Mesenteric fat pad (tissue), 1 donor: ENCODE data around the gene SPECC1L. TPM values are rescaled to one million over a fixed set of nuclear protein-coding genes. Genes with fewer than 3 reads are reported as not detected.

Source experiments
- DNase-seq: peaks from one replicate; pipeline ENCODE4 v3.0.0-alpha.2; 2020; ENCODE audit warnings: low spot score
- total RNA-seq: library from RNA; stranded (reverse); fragmentation: NEBNext Ultra II Directional; extraction: Animal tissue kit (Norgen Biotek cat#: 25700); gene quantifications from one replicate; pipeline ENCODE4 v1.2.1, GENCODE V29; 2021
- donor health status: DM: yes; HTN: yes; CAD: no.

SPECC1L gene
- total RNA-seq, 1 donor from 2014 or later: 69.2 TPM

GRCh38 chr22:24319451-24319850, 48.8 kb downstream of the SPECC1L start:
- DNase-seq: no peak

- no peak for DNase-seq
Measured at GRCh38 chr22:24321999-24322398, 51.4 kb downstream of the SPECC1L start.

DNA sequence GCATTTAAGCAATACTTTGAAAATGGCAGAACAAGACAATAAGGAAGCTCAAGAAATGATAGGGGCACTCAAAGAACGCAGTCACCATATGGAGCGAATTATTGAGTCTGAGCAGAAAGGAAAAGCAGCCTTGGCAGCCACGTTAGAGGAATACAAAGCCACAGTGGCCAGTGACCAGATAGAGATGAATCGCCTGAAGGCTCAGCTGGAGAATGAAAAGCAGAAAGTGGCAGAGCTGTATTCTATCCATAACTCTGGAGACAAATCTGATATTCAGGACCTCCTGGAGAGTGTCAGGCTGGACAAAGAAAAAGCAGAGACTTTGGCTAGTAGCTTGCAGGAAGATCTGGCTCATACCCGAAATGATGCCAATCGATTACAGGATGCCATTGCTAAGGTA, 51.9 kb downstream of the SPECC1L start:
- no peak for DNase-seq

DNA sequence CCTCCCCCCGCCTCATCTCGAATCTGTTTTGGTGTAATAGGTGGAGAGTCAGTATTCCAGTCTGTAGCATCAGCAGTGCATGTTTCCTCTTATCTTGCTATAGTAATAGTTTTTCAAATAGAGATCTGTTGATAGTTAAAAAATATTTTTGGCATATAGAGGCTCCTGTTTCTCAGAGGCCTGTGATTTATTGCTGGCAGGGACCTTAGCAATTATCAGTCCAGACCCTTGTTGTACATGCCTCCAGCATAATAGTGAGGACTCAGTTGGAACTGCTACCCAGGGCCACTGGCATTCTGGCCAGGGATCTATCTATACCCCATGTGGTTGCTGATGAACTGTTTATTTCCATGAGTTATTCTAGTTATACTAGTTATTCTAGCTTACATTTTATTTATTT, 52.6 kb downstream of the SPECC1L start:
- no peak for DNase-seq

GRCh38 chr22:24323695-24324094, 53.1 kb downstream of the SPECC1L start:
- no peak for DNase-seq

DNA sequence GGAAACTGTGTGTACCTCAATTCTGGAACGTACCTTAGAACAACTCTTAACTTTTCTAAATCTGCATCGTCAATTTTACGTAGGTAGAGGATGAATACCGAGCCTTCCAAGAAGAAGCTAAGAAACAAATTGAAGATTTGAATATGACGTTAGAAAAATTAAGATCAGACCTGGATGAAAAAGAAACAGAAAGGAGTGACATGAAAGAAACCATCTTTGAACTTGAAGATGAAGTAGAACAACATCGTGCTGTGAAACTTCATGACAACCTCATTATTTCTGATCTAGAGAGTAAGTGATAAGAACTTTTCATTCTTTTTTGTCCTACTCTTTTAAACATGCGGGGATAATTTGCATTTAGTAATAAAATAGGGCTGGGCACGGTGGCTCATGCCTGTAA, 53.5 kb downstream of the SPECC1L start:
- no peak for DNase-seq

- no peak for DNase-seq
Measured at GRCh38 chr22:24325105-24325757, 54.6 kb downstream of the SPECC1L start.

DNA sequence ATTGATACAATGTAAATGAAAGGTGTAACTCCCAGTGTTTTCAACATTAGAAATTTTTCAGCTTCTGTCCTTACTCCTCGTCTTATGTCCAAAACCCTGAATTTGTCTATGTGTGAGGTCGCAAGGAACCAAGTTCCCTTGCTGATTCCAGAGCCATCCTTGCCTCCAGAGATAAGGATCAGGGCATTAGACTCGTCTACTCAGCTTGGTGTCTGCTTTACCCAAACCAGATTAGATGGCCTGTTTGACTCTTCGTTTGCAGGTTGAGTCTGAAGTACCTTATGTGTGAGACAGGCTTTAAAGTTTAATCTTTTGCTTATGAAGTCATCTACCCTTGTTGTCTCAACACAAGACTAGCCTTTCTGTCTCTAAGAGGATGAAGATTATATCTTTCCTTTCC, 55.6 kb downstream of the SPECC1L start:
- DNase-seq: no peak

- DNase-seq: no peak
Measured at GRCh38 chr22:24327832-24328231, 57.2 kb downstream of the SPECC1L start.

GRCh38 chr22:24329453-24329852, 58.8 kb downstream of the SPECC1L start:
- DNase-seq: no peak

DNA sequence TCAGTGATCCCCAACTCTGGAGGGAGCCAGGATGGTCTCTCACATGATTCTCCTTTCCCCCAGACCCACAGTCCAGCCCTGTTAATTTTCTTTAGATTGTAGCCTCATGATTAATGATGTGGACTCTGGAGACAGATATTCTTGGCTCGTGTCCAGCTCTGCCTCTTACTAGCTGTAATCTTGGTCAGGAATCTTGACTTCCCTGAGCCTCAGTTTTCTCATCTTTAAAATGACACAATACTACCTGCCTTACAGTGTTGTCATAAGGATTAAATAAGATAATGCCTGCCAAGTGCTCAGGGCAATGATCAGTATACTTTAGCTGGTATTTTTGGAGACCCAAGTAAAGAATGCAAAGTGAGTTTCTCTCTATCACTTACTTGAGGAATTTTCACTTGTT, 60.0 kb downstream of the SPECC1L start:
- no peak for DNase-seq

DNA sequence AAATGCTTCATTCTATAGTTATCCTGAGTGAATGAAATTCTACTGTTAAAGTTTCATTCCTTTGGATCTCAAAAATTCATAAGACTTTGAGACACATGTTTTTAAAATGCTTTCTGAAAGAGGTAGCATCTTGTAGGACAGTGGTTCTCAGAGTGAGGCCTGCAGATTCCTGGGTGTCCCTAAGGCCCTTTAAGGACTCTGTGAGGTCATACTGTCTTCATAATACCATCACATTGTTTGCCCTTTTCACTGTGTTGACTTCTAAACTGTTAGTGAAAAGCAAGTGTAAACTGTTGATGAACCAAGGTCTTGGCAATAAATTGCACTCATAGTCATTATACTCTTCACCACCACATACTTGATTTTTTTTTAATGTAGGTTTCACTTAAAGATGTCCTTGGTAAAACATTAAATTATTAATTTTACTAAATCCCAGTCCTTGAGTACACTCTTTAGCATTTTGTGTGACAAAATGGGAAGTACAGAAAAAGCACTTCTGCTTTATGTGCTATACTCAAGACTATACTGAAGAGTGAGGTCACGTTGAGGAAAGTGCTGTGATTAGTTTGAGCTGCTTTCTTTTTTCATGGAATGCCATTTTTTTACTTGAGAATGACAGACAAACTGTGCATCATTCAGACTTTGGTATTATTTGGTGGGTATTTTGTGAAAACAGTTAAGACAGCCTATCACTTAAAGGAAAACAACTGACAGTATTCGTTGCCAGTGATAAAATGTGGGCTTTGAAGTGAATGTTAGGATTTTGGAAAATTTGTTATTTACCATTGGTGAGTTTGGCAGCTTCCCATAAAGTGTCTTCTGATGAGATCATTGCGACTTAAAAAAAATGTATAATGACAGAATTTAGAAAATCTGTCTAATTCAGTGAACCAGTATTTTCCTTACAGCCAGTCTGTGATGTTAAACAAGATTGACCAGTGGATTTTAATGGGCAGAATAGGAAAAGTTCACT, 61.1 kb downstream of the SPECC1L start:
- DNase-seq: no peak

- DNase-seq: no peak
Measured at GRCh38 chr22:24333301-24333700, 62.7 kb downstream of the SPECC1L start.

- DNase-seq: no peak
Measured at GRCh38 chr22:24335496-24335895, 64.9 kb downstream of the SPECC1L start.

DNA sequence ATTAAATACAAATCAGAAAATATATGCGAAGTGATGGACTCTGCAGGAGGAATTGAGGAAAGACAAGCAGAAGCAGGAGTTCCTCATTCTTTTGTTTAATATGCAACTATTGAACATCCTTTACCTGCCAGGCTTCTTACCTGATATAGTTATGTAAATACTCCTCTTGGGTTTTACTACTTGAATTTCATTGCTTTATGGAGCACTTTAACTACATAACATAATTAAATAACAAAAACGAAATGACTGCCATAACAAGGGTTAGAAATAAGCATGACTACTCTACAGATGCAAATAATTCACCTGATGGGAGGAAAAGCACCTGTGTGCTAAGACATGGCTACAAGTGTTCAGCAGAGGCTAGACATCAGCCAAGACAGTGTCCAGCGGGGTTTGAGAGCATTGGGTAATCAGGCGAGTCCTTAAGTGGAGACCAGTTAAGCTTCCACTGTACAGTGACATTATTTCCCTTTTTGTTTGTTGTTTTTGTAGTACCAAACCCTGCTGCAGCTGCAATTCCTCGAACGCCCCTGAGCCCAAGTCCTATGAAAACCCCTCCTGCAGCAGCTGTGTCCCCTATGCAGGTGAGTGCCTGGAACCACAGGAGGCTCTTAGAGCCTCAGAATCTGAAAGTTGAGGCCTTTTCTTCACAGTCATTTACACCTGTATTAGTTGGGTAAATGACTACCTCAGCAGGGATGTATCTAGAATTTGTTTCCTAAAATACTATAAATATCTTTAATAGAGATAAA, 67.4 kb downstream of the SPECC1L start:
- no peak for DNase-seq

DNA sequence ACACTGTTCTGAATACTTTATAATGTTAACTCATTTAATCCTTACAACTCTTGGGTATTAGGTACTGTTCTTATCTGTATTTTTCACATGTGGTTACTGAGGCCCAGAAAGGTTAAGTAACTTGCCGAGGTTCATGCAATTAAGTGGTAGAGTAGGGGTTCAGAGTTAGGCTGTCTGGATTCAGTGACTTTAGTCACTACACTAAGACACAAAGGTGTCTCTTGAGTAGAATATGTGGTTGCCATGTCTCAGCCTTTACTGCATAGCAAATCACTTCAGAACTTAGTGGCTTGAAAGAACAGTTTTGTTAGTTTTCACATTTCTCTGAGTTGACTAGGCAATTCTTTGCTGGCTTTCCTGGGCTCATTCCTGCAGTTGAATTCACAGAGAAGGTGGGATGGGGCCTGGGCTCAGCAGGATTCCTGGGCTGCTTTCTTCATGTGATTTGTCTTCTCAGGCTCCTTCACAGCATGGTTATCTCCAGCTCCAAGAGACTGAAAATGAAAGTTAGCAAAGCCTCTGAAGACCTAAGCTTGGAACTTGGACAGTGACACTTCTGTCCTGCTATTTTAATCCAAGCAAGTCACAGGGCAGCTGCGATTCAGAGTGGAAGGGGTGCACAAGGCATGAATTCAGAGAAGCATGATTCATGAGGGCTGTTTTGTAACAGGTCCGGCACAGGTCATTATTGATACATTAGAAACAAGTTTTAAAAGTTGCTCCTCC, 68.3 kb downstream of the SPECC1L start:
- DNase-seq: no peak

GRCh38 chr22:24339452-24339747, 68.8 kb downstream of the SPECC1L start:
- no peak for DNase-seq

GRCh38 chr22:24341627-24342026, 71.0 kb downstream of the SPECC1L start:
- no peak for DNase-seq

- no peak for DNase-seq
Measured at GRCh38 chr22:24350627-24351026, 80.0 kb downstream of the SPECC1L start.

DNA sequence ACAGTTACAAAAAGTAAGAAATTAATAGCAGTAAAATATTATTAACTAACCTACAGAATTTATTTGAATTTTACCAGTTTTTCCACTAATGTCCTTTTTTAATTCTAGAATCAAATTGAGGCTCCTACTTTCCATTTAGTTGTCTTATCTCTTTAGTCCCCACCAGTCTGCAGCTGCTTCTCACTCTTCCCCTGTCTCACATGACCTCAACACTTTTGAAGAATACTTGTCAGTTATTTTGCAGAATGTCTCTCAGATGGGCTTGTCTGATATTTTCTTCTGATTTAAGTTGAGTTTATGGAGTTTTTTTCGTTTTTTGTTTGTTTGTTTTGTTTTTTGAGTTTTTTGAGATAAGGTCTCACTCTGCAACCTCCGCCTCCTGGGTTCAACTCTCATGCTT, 82.5 kb downstream of the SPECC1L start:
- no peak for DNase-seq

DNA sequence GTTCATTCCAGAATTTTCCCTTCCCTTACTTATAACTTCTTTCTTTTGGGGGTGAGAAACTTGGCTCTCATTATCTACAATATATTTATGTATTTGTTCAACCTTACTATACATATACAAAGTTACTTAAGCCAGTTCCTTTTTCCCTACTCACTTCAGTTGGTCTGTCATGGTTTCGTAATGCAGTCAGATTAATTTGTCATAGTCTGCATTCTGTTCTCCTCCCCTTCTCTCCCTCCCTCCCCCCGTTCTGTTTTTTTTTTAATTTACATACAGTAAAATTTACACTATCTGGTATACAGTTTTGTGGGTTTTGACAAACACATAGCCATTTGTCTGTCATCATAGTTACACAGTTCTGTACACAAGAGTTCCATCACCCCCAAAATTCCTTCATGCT, 84.9 kb downstream of the SPECC1L start:
- no peak for DNase-seq
